ENCODE results near the gene NDUFA5.

The NDUFA5 gene

GRCh38 chr7:123557398-123558288 is at the start of gene NDUFA5:
NDUFA5 (minus strand) TSS chr7:123557818; CDS start chr7:123557795, 23 bp downstream.
- DNase-seq (ENCODE audit: low read depth, low spot score): peak; percentile 99

GRCh38 chr7:123604739-123605138 is 47.1 kb upstream of the NDUFA5 start:
- no peak for DNase-seq (ENCODE audit: low read depth, low spot score)

GRCh38 chr7:123602648-123603047 is 45.0 kb upstream of the NDUFA5 start:
- DNase-seq (ENCODE audit: low read depth, low spot score): no peak

GRCh38 chr7:123601530-123601929 is 43.9 kb upstream of the NDUFA5 start, which contains the start of gene ASB15:
ASB15 (plus strand) TSS chr7:123601821; CDS start chr7:123614503, 12,682 bp downstream.
- no peak for DNase-seq (ENCODE audit: low read depth, low spot score)

- no peak for DNase-seq (ENCODE audit: low read depth, low spot score)
These were observed 43.3 kb upstream of the NDUFA5 start for GRCh38 chr7:123600876-123601275.

GRCh38 chr7:123599766-123600165 is 42.1 kb upstream of the NDUFA5 start:
- DNase-seq (ENCODE audit: low read depth, low spot score): no peak

- no peak for DNase-seq (ENCODE audit: low read depth, low spot score)
These were observed 41.0 kb upstream of the NDUFA5 start for GRCh38 chr7:123598657-123599056.

GRCh38 chr7:123594813-123595241 is 37.2 kb upstream of the NDUFA5 start:
- no peak for DNase-seq (ENCODE audit: low read depth, low spot score)

GRCh38 chr7:123588376-123588775 is 30.8 kb upstream of the NDUFA5 start:
- DNase-seq (ENCODE audit: low read depth, low spot score): no peak

- DNase-seq (ENCODE audit: low read depth, low spot score): no peak
These were observed 26.2 kb upstream of the NDUFA5 start for GRCh38 chr7:123583821-123584220.

- no peak for DNase-seq (ENCODE audit: low read depth, low spot score)
These were observed 23.5 kb upstream of the NDUFA5 start for GRCh38 chr7:123581162-123581459.

GRCh38 chr7:123580406-123581161 is 23.0 kb upstream of the NDUFA5 start:
- no peak for DNase-seq (ENCODE audit: low read depth, low spot score)

GRCh38 chr7:123579416-123579815 is 21.8 kb upstream of the NDUFA5 start:
- no peak for DNase-seq (ENCODE audit: low read depth, low spot score)

GRCh38 chr7:123573896-123574467 is 16.4 kb upstream of the NDUFA5 start:
- DNase-seq (ENCODE audit: low read depth, low spot score): no peak

GRCh38 chr7:123573341-123573740 is 15.7 kb upstream of the NDUFA5 start:
- no peak for DNase-seq (ENCODE audit: low read depth, low spot score)

- DNase-seq (ENCODE audit: low read depth, low spot score): no peak
These were observed 14.1 kb upstream of the NDUFA5 start for GRCh38 chr7:123571684-123572083.

- DNase-seq (ENCODE audit: low read depth, low spot score): no peak
These were observed 13.6 kb upstream of the NDUFA5 start for GRCh38 chr7:123571187-123571586.

GRCh38 chr7:123570390-123571182 is 13.0 kb upstream of the NDUFA5 start:
- DNase-seq (ENCODE audit: low read depth, low spot score): no peak

- DNase-seq (ENCODE audit: low read depth, low spot score): no peak
These were observed 11.9 kb upstream of the NDUFA5 start for GRCh38 chr7:123569352-123570010.

GRCh38 chr7:123562121-123562520 is 4.5 kb upstream of the NDUFA5 start:
- no peak for DNase-seq (ENCODE audit: low read depth, low spot score)

- DNase-seq (ENCODE audit: low read depth, low spot score): no peak
These were observed 764 bp upstream of the NDUFA5 start for GRCh38 chr7:123558289-123558874.

Data from activated CD4-positive, CD25-positive, alpha-beta regulatory T cell treated with anti-CD3 and anti-CD28 coated beads, Interleukin-2, amount 50 U/mL, for 16 hours (primary cell).